ENCODE measurements around the gene CCDC85A.

GRCh38 chr2:56338232-56338631, 154.4 kb downstream of the CCDC85A start:
- no peak for TF ChIP-seq SUZ12 (IDR thresholded peaks at IDR 0.05; ENCODE audit: extremely low read depth, insufficient read depth, insufficient read length)
- no peak for TF ChIP-seq ZNF274 (IDR thresholded peaks at IDR 0.05; ENCODE audit: low read depth, low read length)
- no peak for TF ChIP-seq YY1 (IDR thresholded peaks at IDR 0.05; ENCODE audit: insufficient read depth, insufficient read length)

Measured in NT2/D1 (cell line).